Measurements from ENCODE around the gene ZNF318.
"Not testable (repeated sequence)": the region's sequence is repeated elsewhere in the genome, so short reads cannot be mapped to it uniquely, and the experiment has no call there.

Gene ZNF318

GRCh38 chr6:43303006-43303405, 66.4 kb downstream of the ZNF318 start:
- not testable (repeated sequence) for DNase-seq (ENCODE audit: low read depth in 2 of 3, low spot score in 2 of 3)

- no peak for DNase-seq (ENCODE audit: low read depth in 2 of 3, low spot score in 2 of 3)
Measured at GRCh38 chr6:43302126-43302525, 67.3 kb downstream of the ZNF318 start.

- DNase-seq (ENCODE audit: low read depth in 2 of 3, low spot score in 2 of 3): no peak
Measured at GRCh38 chr6:43301081-43301870, 68.2 kb downstream of the ZNF318 start.

GRCh38 chr6:43299338-43300293, 69.8 kb downstream of the ZNF318 start:
- no peak for DNase-seq (ENCODE audit: low read depth in 2 of 3, low spot score in 2 of 3)

- DNase-seq (ENCODE audit: low read depth in 2 of 3, low spot score in 2 of 3): no peak
Measured at GRCh38 chr6:43298565-43299337, 70.7 kb downstream of the ZNF318 start.

GRCh38 chr6:43297644-43298564, 71.5 kb downstream of the ZNF318 start, which contains the start of gene SLC22A7:
SLC22A7 (plus strand) TSS chr6:43298260; CDS start chr6:43298359, 99 bp downstream.
- DNase-seq (ENCODE audit: low read depth in 2 of 3, low spot score in 2 of 3): no peak

- DNase-seq (ENCODE audit: low read depth in 2 of 3, low spot score in 2 of 3): no peak
Measured at GRCh38 chr6:43296780-43297497, 72.5 kb downstream of the ZNF318 start.

- no peak for DNase-seq (ENCODE audit: low read depth in 2 of 3, low spot score in 2 of 3)
Measured at GRCh38 chr6:43295456-43295855, 74.0 kb downstream of the ZNF318 start.

GRCh38 chr6:43294536-43294935, 74.9 kb downstream of the ZNF318 start:
- no peak for DNase-seq (ENCODE audit: low read depth in 2 of 3, low spot score in 2 of 3)

- no peak for DNase-seq (ENCODE audit: low read depth in 2 of 3, low spot score in 2 of 3)
Measured at GRCh38 chr6:43293698-43294097, 75.7 kb downstream of the ZNF318 start.

GRCh38 chr6:43292763-43293318, 76.6 kb downstream of the ZNF318 start:
- DNase-seq (ENCODE audit: low read depth in 2 of 3, low spot score in 2 of 3): no peak

- no peak for DNase-seq (ENCODE audit: low read depth in 2 of 3, low spot score in 2 of 3)
Measured at GRCh38 chr6:43292341-43292740, 77.1 kb downstream of the ZNF318 start.

GRCh38 chr6:43291708-43292107, 77.7 kb downstream of the ZNF318 start:
- DNase-seq (ENCODE audit: low read depth in 2 of 3, low spot score in 2 of 3): no peak

- DNase-seq (ENCODE audit: low read depth in 2 of 3, low spot score in 2 of 3): no peak
Measured at GRCh38 chr6:43290905-43291355, 78.5 kb downstream of the ZNF318 start.

GRCh38 chr6:43290339-43290904, 79.0 kb downstream of the ZNF318 start:
- no peak for DNase-seq (ENCODE audit: low read depth in 2 of 3, low spot score in 2 of 3)

GRCh38 chr6:43287717-43288679, 81.4 kb downstream of the ZNF318 start:
- DNase-seq (ENCODE audit: low read depth in 2 of 3, low spot score in 2 of 3): no peak

- DNase-seq (ENCODE audit: low read depth in 2 of 3, low spot score in 2 of 3): no peak
Measured at GRCh38 chr6:43286980-43287716, 82.3 kb downstream of the ZNF318 start.
